ENCODE data around the gene PGBD1.

- TF ChIP-seq CTCF (IDR thresholded peaks at IDR 0.05) (no peak), POLR2A (IDR thresholded peaks at IDR 0.05) (no peak), EP300 (IDR thresholded peaks at IDR 0.05) (no peak)
Measured at GRCh38 chr6:28351087-28351486, 69.7 kb downstream of the PGBD1 start.

Measured in stomach (tissue), 4 donors.